HepG2 (cell line): ENCODE data around the gene WDR18. TPM values are rescaled to one million over a fixed set of nuclear protein-coding genes. Genes with fewer than 3 reads are reported as not detected.
A peak's percentile ranks its signal among the peaks of the same experiment; 100 is the strongest.

Source experiments
- CCDC6 ChIP-seq: sonication (generic); formaldehyde crosslinking; IDR thresholded peaks from 2 replicates; pipeline ENCODE4 v1.8.1; 2022; ENCODE audit warnings: mild to moderate bottlenecking, missing genetic modification reagents, moderate library complexity
- CENPX ChIP-seq: sonication (generic); formaldehyde crosslinking; IDR thresholded peaks from 2 replicates; pipeline ENCODE4 v1.9.0; 2021; ENCODE audit warnings: mild to moderate bottlenecking, missing genetic modification reagents, moderate library complexity
- FIP1L1 ChIP-seq: fragments of 200-400 bp; formaldehyde crosslinking; IDR thresholded peaks from 2 replicates; pipeline ENCODE4 v1.6.1; 2018; ENCODE audit warnings: low read depth, mild to moderate bottlenecking, low read length, moderate library complexity, borderline replicate concordance; ENCODE audit not compliant: insufficient read depth
- HMG20B ChIP-seq: conservative IDR thresholded peaks from 2 replicates; pipeline ENCODE4 v1.6.1; 2016; ENCODE audit warnings: missing genetic modification reagents, missing compliant biosample characterization
- KDM6A ChIP-seq: IDR thresholded peaks from 2 replicates; pipeline ENCODE4 v1.6.1; 2016; ENCODE audit warnings: low read depth
- MEF2D ChIP-seq: sonication (generic); formaldehyde crosslinking; IDR thresholded peaks from 2 replicates; pipeline ENCODE4 v1.5.1; 2020; ENCODE audit warnings: mild to moderate bottlenecking, missing genetic modification reagents
- NFYB ChIP-seq: sonication (generic); formaldehyde crosslinking; IDR thresholded peaks from 2 replicates; pipeline ENCODE4 v1.4.0; 2020; ENCODE audit warnings: missing genetic modification reagents
- PCBP2 ChIP-seq: fragments of 200-400 bp; formaldehyde crosslinking; optimal IDR thresholded peaks from 2 replicates; pipeline ENCODE3; 2018; ENCODE audit warnings: low read length, low read depth; ENCODE audit not compliant: poor library complexity, severe bottlenecking
- PHB2 ChIP-seq: fragments of 450-650 bp; IDR thresholded peaks from 2 replicates; pipeline ENCODE4 v1.6.1; 2018; ENCODE audit not compliant: partially characterized antibody
- ZNF253 ChIP-seq: sonication (generic); formaldehyde crosslinking; IDR thresholded peaks from 2 replicates; pipeline ENCODE4 v1.8.0; 2022; ENCODE audit warnings: mild to moderate bottlenecking, missing genetic modification reagents, borderline replicate concordance
- ZNF709 ChIP-seq: sonication (generic); formaldehyde crosslinking; IDR thresholded peaks from 2 replicates; pipeline ENCODE4 v1.5.0; 2020; ENCODE audit warnings: mild to moderate bottlenecking, missing genetic modification reagents
- ZNF773 ChIP-seq: sonication (generic); formaldehyde crosslinking; IDR thresholded peaks from 2 replicates; pipeline ENCODE4 v1.4.0; 2020; ENCODE audit warnings: missing genetic modification reagents, borderline replicate concordance
- polyA plus RNA-seq, 8 experiments: library from polyadenylated mRNA; depleted of rRNA in 3 of 8; stranded (reverse) in 7 of 8; unstranded in 1 of 8; fragments of >200 nt; fragmentation: Illumina TruSeq in 4 of 8; extraction: Trizol in 4 of 8; gene quantifications; 2 replicates each; pipeline versions ENCODE4 v1.2.1 to v1.2.3, GENCODE V29; 2011 to 2016; ENCODE audit warnings: low read depth in 4 of 8, missing spikeins in 1 of 8, mixed read lengths in 1 of 8; ENCODE audit not compliant: insufficient read depth in 1 of 8
- total RNA-seq, 5 experiments: library from RNA; depleted of rRNA; stranded (reverse); fragments of >200 nt; fragmentation: Illumina TruSeq; extraction: Trizol; gene quantifications; 2 replicates each; pipeline ENCODE4 v1.2.3, GENCODE V29; 2016; ENCODE audit warnings: low read depth in 1 of 5
- TF ChIP-seq, protein P1 (sequence below): sonication (generic); formaldehyde crosslinking; IDR thresholded peaks from 2 replicates; pipeline ENCODE4 v1.8.0; 2022; ENCODE audit warnings: low read depth, missing genetic modification reagents
- TF ChIP-seq, protein P2 (sequence below): sonication (generic); formaldehyde crosslinking; IDR thresholded peaks from 2 replicates; pipeline ENCODE4 v1.9.0; 2022; ENCODE audit warnings: low read depth, missing genetic modification reagents
- TF ChIP-seq, protein P3 (sequence below): IDR thresholded peaks from 2 replicates; pipeline ENCODE4 v1.6.1; 2018; ENCODE audit warnings: missing genetic modification reagents, mild to moderate bottlenecking, missing compliant biosample characterization
- TF ChIP-seq, protein P4 (sequence below): sonication (generic); formaldehyde crosslinking; IDR thresholded peaks from one replicate; pipeline ENCODE4 v1.5.1; 2020; ENCODE audit warnings: mild to moderate bottlenecking, missing genetic modification reagents; ENCODE audit errors: not compliant biosample characterization

WDR18 gene
- total and polyA plus RNA-seq, 2 of the 13 experiments (the other 11 are each of a cell fraction or from before 2014, with no cell fraction given) = 36.4 to 47.6 TPM

DNA sequence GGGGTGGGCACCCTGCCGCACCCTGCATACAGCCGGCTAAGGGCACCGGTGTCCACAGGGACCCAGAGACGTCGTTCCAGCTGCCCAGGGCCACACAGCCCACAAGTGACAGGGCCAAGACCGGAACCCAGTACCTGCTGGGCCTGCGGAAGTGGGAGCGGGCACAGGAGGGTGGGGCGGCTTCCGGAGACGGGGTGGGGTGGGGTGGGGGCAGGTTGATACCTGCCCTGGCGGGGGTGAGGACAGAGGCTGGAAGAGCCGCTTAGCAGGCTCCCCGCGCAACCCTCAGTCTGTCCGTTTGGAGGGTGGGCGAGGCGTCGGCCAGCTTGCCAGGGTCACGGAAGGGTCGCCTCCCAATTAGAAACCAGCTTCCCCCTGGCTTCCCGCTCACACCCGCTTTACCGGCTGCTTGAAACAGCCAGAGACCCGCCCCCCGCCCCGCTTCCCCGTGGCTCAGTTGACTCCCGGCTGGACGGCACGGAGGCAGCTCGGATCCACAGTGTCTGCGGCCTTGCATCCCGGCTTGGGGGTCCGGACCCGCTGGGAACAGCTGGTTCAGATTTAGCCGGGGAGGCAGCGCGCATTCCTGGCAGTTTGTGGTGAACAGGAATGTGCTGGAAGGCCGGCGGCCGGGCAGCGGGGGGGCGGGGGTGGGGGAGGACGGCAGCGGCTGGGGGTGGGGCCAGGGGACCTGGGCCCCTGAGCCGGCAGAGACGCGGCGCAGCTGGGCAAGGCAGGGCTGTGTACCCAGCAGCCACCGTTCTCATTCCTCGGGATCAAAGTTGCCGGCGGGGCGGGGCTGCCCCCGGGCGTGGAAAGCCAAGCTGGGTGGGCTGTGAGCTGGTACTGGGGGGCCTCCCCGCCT, 44.1 kb downstream of the WDR18 start (continued):
- TF ChIP-seq CENPX (CRISPR knock-in tag) (no peak), FIP1L1 (no peak), MEF2D (CRISPR knock-in tag) (peak; percentile 38; the same call in 1 of the 2 replicates), ZNF253 (CRISPR knock-in tag) (no peak), NFYB (CRISPR knock-in tag) (no peak), CCDC6 (no peak), PCBP2 (no peak), ZNF773 (CRISPR knock-in tag) (no peak), PHB2 (no peak), HMG20B (CRISPR knock-in tag) (no peak), KDM6A (CRISPR knock-in tag) (no peak), ZNF709 (CRISPR knock-in tag) (no peak)
- TF ChIP-seq, protein P1, sequence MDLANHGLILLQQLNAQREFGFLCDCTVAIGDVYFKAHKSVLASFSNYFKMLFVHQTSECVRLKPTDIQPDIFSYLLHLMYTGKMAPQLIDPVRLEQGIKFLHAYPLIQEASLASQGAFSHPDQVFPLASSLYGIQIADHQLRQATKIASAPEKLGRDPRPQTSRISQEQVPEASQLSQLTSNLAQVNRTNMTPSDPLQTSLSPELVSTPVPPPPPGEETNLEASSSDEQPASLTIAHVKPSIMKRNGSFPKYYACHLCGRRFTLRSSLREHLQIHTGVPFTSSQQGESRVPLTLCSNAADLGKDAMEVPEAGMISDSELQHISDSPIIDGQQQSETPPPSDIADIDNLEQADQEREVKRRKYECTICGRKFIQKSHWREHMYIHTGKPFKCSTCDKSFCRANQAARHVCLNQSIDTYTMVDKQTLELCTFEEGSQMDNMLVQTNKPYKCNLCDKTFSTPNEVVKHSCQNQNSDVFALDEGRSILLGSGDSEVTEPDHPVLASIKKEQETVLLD (CRISPR knock-in tag) = no peak
- TF ChIP-seq, protein P2, sequence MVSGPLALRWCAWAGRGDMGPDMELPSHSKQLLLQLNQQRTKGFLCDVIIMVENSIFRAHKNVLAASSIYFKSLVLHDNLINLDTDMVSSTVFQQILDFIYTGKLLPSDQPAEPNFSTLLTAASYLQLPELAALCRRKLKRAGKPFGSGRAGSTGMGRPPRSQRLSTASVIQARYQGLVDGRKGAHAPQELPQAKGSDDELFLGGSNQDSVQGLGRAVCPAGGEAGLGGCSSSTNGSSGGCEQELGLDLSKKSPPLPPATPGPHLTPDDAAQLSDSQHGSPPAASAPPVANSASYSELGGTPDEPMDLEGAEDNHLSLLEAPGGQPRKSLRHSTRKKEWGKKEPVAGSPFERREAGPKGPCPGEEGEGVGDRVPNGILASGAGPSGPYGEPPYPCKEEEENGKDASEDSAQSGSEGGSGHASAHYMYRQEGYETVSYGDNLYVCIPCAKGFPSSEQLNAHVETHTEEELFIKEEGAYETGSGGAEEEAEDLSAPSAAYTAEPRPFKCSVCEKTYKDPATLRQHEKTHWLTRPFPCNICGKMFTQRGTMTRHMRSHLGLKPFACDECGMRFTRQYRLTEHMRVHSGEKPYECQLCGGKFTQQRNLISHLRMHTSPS (CRISPR knock-in tag) = no peak
- TF ChIP-seq, protein P3, sequence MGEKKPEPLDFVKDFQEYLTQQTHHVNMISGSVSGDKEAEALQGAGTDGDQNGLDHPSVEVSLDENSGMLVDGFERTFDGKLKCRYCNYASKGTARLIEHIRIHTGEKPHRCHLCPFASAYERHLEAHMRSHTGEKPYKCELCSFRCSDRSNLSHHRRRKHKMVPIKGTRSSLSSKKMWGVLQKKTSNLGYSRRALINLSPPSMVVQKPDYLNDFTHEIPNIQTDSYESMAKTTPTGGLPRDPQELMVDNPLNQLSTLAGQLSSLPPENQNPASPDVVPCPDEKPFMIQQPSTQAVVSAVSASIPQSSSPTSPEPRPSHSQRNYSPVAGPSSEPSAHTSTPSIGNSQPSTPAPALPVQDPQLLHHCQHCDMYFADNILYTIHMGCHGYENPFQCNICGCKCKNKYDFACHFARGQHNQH (CRISPR knock-in tag) = no peak
- TF ChIP-seq, protein P4, sequence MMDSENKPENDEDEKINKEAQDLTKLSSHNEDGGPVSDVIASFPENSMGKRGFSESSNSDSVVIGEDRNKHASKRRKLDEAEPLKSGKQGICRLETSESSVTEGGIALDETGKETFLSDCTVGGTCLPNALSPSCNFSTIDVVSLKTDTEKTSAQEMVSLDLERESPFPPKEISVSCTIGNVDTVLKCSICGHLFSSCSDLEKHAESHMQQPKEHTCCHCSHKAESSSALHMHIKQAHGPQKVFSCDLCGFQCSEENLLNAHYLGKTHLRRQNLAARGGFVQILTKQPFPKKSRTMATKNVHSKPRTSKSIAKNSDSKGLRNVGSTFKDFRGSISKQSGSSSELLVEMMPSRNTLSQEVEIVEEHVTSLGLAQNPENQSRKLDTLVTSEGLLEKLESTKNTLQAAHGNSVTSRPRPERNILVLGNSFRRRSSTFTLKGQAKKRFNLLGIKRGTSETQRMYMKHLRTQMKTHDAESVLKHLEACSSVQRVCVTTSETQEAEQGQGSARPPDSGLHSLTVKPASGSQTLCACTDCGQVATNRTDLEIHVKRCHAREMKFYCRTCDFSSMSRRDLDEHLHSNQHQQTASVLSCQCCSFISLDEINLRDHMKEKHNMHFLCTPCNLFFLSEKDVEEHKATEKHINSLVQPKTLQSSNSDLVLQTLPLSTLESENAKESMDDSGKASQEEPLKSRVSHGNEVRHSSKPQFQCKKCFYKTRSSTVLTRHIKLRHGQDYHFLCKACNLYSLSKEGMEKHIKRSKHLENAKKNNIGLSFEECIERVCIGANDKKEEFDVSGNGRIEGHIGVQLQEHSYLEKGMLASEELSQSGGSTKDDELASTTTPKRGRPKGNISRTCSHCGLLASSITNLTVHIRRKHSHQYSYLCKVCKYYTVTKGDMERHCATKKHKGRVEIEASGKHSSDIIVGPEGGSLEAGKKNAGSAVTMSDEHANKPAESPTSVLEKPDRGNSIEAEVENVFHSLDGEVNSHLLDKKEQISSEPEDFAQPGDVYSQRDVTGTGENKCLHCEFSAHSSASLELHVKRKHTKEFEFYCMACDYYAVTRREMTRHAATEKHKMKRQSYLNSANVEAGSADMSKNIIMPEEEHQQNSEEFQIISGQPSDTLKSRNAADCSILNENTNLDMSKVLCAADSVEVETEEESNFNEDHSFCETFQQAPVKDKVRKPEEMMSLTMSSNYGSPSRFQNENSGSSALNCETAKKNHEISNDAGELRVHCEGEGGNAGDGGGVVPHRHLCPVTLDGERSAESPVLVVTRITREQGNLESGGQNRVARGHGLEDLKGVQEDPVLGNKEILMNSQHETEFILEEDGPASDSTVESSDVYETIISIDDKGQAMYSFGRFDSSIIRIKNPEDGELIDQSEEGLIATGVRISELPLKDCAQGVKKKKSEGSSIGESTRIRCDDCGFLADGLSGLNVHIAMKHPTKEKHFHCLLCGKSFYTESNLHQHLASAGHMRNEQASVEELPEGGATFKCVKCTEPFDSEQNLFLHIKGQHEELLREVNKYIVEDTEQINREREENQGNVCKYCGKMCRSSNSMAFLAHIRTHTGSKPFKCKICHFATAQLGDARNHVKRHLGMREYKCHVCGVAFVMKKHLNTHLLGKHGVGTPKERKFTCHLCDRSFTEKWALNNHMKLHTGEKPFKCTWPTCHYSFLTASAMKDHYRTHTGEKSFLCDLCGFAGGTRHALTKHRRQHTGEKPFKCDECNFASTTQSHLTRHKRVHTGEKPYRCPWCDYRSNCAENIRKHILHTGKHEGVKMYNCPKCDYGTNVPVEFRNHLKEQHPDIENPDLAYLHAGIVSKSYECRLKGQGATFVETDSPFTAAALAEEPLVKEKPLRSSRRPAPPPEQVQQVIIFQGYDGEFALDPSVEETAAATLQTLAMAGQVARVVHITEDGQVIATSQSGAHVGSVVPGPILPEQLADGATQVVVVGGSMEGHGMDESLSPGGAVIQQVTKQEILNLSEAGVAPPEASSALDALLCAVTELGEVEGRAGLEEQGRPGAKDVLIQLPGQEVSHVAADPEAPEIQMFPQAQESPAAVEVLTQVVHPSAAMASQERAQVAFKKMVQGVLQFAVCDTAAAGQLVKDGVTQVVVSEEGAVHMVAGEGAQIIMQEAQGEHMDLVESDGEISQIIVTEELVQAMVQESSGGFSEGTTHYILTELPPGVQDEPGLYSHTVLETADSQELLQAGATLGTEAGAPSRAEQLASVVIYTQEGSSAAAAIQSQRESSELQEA (CRISPR knock-in tag) = no peak
